Esophagus squamous epithelium (tissue), 5 donors: Measurements from ENCODE around the gene HMCN1. TPM values are rescaled to one million over a fixed set of nuclear protein-coding genes. Genes with fewer than 3 reads are reported as not detected.
A peak's percentile ranks its signal among the peaks of the same experiment; 100 is the strongest.

ENCODE experiments used
- DNase-seq: peaks from one replicate; lab custom pipeline; 2025; lab: John Stamatoyannopoulos, UW
- H3K27ac ChIP-seq, 4 donors: fragments of 200-600 bp; sonication (generic); one replicate each; pipeline ENCODE4 v1.5.1; 2016 to 2019; ENCODE audit warnings: mild to moderate bottlenecking in 1 of 4
- H3K27me3 ChIP-seq, 4 donors: fragments of 200-600 bp; sonication (generic); 1 replicate in 3 of 4; 2 replicates in 1 of 4; pipeline versions ENCODE4 v1.5.1 to v1.6.0; 2017 to 2021; ENCODE audit warnings: antibody characterized with exemption in 1 of 4
- H3K36me3 ChIP-seq, 3 donors: fragments of 200-600 bp; sonication (generic); one replicate each; pipeline ENCODE4 v1.5.1; 2016 to 2019
- H3K4me1 ChIP-seq, 3 donors: fragments of 200-600 bp; sonication (generic); one replicate each; pipeline ENCODE4 v1.5.1; 2017 to 2019
- H3K4me3 ChIP-seq, 4 donors: fragments of 200-600 bp; sonication (generic); 1 replicate in 3 of 4; 2 replicates in 1 of 4; pipeline ENCODE4 v1.5.1; 2016 to 2019; ENCODE audit warnings: mild to moderate bottlenecking in 2 of 4, moderate library complexity in 1 of 4
- H3K9me3 ChIP-seq, 3 donors: fragments of 200-600 bp; sonication (generic); one replicate each; pipeline ENCODE4 v1.5.1; 2016 to 2019
- POLR2A ChIP-seq, 4 donors: fragments of 450-650 bp; IDR thresholded peaks; one replicate each; pipeline ENCODE4 v1.6.1; 2017; ENCODE audit warnings: antibody characterized with exemption in 4 of 4, mild to moderate bottlenecking in 4 of 4, moderate library complexity in 3 of 4
- WGBS, 2 donors: methylation state at CpG; one replicate each; pipeline ENCODE4 v1.1.5; 2018; 5-methylcytosine and 5-hydroxymethylcytosine counted together
- intact Hi-C: fragments of 100-400 bp; cut with DNase I; formaldehyde crosslinking; loops from one replicate; pipeline ENCODE4 v1.15.0; 2022
- total RNA-seq, 4 donors: library from RNA; depleted of rRNA; stranded (reverse); fragments of >200 nt; gene quantifications; one replicate each; pipeline ENCODE4 v1.1.0, GENCODE V29; 2016
- TF ChIP-seq, protein P1 (sequence below), 6 experiments: fragments of 450-650 bp in 4 of 6; fragments of 200-600 bp in 2 of 6; sonication (generic) in 2 of 6; IDR thresholded peaks; one replicate each; pipeline ENCODE4 v1.5.1; 2016 to 2019; ENCODE audit warnings: antibody characterized with exemption in 6 of 6, mild to moderate bottlenecking in 4 of 6, moderate library complexity in 4 of 6
- donor health status: DM: yes; HTN: yes; CAD: no.

The HMCN1 gene
- total RNA-seq, 4 donors from 2014 or later = 0.49 to 6.7 (median 3.3) TPM

DNA sequence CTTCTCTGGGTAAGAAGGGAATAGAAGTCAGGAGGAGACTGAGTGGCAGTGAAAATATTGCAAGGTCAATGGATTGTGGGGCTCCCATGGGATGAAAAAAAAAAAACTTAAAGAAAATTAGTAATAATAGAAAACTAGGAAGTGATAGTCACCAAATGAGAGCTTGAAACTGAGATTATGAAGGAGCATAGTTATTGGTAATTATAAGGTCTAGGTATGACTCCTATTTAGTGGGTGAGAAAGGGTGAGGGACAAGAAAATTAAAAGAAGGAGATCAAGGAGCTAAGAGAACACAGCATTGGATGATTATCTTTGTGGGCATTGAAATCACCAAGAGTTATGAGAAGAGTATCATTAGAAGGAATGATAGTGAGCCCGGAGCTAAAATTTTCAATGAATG lies 339.5 kb downstream of the HMCN1 start:
- Histone ChIP-seq H3K36me3 (no peaks in the 10 kb centered on the region), H3K4me1 (no peaks in the 10 kb centered on the region), H3K27ac (no peak overlapping the region), H3K4me3 (no peak overlapping the region), H3K9me3 (no peaks in the 10 kb centered on the region), H3K27me3 (no peaks in the 10 kb centered on the region)
- intact Hi-C loops = no loop called here
- TF ChIP-seq, protein P1, sequence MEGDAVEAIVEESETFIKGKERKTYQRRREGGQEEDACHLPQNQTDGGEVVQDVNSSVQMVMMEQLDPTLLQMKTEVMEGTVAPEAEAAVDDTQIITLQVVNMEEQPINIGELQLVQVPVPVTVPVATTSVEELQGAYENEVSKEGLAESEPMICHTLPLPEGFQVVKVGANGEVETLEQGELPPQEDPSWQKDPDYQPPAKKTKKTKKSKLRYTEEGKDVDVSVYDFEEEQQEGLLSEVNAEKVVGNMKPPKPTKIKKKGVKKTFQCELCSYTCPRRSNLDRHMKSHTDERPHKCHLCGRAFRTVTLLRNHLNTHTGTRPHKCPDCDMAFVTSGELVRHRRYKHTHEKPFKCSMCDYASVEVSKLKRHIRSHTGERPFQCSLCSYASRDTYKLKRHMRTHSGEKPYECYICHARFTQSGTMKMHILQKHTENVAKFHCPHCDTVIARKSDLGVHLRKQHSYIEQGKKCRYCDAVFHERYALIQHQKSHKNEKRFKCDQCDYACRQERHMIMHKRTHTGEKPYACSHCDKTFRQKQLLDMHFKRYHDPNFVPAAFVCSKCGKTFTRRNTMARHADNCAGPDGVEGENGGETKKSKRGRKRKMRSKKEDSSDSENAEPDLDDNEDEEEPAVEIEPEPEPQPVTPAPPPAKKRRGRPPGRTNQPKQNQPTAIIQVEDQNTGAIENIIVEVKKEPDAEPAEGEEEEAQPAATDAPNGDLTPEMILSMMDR (IDR thresholded peaks at IDR 0.05) = no peak
- no peak for TF ChIP-seq POLR2A (IDR thresholded peaks at IDR 0.05)
- DNase-seq = no peak
- 48 to 96% methylated on average over 1 of the region's 1 CpG for WGBS, 2 donors

DNA sequence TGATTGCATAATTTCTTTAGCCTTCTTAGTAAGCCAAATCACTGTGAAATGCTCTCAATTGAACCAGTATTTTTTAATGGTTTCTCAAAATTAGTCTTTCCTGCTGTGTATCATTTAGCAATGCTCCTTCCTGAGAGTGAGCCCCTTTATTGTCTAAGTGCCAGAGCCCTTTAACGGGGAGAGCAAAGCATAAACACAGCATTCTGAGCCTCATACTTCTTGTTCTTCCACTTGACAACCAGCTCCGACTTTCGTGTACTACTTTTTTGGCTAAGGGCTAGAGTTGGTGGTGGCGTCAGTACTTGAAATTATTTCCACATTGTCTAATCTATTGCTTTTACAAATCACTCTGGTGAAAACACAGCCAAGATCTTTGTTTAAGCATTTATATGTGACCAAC lies 341.8 kb downstream of the HMCN1 start:
- intact Hi-C loops = no loop called here
- WGBS, 2 donors = 32 to 44% methylated on average over 4 of the region's 4 CpGs
- TF ChIP-seq POLR2A (IDR thresholded peaks at IDR 0.05) = no peak
- TF ChIP-seq, protein P1 (IDR thresholded peaks at IDR 0.05) = no peak
- Histone ChIP-seq H3K27me3 (no peaks in the 10 kb centered on the region), H3K9me3 (no peaks in the 10 kb centered on the region), H3K4me1 (peaks cover 0 to 9% (median 0%) of the 10 kb centered on the region in 3 donors), H3K4me3 (no peak overlapping the region), H3K36me3 (no peaks in the 10 kb centered on the region), H3K27ac (peak overlapping the region in 2 of 4 donors; percentile 2 to 40)
- DNase-seq = no peak

DNA sequence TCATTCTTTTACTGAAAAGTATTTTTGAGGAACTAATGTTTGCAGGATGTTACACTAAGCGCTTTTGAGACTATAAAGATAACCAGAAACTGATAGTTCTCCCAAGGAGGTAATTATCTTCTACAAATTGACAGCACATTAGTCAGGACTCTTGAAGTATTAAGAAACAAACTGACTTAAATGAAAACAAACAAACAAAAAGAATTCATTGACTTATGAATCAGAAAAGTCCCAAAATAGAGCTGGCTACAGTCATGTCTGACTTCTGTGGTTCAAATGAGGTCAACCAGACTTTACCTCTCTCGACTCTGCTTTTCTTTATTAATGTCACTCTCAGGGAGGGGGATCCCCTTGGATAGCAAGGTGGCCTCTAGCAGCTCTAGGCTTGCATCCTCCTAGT lies 344.1 kb downstream of the HMCN1 start:
- no peak for TF ChIP-seq POLR2A (IDR thresholded peaks at IDR 0.05)
- TF ChIP-seq, protein P1 (IDR thresholded peaks at IDR 0.05) = no peak
- intact Hi-C loops = no loop called here
- Histone ChIP-seq H3K9me3 (no peaks in the 10 kb centered on the region), H3K27me3 (no peaks in the 10 kb centered on the region), H3K27ac (no peak overlapping the region), H3K4me3 (no peak overlapping the region), H3K4me1 (peaks cover 0 to 20% (median 0%) of the 10 kb centered on the region in 3 donors), H3K36me3 (no peaks in the 10 kb centered on the region)
- no peak for DNase-seq
- WGBS, 2 donors = 74 to 76% methylated on average over 2 of the region's 2 CpGs

DNA sequence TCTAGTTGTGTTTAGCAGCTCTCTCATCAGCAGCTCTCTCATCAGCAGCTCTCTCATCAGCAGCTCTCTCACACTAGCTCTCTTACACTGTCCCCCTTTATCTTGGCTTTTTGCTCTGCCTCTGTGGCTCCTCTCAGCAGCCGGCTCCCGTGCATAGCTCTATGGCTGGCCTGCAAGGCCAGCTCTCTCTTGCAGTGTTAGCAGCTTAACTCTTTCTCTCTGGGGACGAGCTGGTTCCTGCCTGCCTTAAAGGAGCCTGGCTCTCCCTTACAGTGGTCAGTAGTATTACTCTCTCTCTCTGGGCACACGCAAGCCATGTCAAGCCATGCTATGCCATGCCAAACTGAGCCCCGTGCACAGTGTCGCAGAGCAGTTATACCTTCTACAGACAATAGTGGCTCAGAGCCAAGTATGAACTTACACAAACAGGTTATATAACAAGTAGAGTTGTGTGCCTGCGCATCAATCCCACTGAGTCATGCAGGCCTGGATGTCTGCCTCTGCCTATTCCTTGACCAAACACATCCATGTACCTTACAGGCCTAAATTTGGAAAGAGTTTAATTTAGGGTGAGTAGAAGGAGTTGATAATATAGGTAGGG lies 345.0 kb downstream of the HMCN1 start:
- TF ChIP-seq POLR2A (IDR thresholded peaks at IDR 0.05) = no peak
- TF ChIP-seq, protein P1 (IDR thresholded peaks at IDR 0.05) = no peak
- peaks cover 0 to 20% (median 0%) of the 10 kb centered on the region in 3 donors for H3K4me1 ChIP-seq
- no peak for DNase-seq
- H3K4me3 ChIP-seq = no peak overlapping the region
- 51 to 71% methylated on average over 7 of the region's 7 CpGs for WGBS, 2 donors
- H3K9me3 ChIP-seq = no peaks in the 10 kb centered on the region
- H3K27me3 ChIP-seq = no peaks in the 10 kb centered on the region
- intact Hi-C loops = no loop called here
- H3K27ac ChIP-seq = no peak overlapping the region
- no peaks in the 10 kb centered on the region for H3K36me3 ChIP-seq

DNA sequence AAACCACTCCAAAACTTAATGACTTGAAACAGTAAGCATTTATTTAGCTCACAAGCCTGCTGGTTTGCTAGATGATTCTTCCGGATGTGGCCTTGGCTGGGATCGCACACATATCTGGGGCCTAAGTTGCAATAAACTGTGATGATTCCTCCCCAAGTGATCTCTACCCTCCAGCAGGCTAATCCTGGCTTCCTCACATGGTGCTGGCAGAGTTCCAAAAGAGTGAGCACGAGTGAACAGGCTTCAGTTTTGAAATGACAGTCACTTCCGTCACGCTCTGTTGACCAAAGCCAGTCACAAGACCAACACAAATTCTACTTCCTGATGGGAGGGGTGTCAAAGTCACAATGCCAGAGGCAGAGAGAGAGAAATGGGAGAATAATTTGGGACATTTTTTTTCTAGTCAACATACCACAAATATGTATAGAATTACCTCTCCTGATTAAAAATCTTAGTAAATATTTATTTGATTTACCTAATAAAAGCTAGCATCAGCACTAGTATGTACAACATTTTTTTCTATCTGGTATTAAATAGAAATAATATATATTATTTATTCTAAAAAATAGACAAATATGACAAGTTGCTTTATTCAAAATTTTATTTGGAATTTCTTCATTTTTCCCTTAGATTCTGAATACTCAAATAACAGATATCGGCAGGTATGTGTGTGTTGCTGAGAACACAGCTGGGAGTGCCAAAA lies 348.2 kb downstream of the HMCN1 start:
- H3K9me3 ChIP-seq = no peaks in the 10 kb centered on the region
- peaks cover 0 to 20% (median 0%) of the 10 kb centered on the region in 3 donors for H3K4me1 ChIP-seq
- no peaks in the 10 kb centered on the region for H3K27me3 ChIP-seq
- no peaks in the 10 kb centered on the region for H3K36me3 ChIP-seq
- intact Hi-C loops = no loop called here
- 29 to 34% methylated on average over 6 of the region's 6 CpGs for WGBS, 2 donors
- no peak for TF ChIP-seq POLR2A (IDR thresholded peaks at IDR 0.05)
- TF ChIP-seq, protein P1 (IDR thresholded peaks at IDR 0.05) = no peak
- DNase-seq = no peak
- no peak overlapping the region for H3K27ac ChIP-seq
- no peak overlapping the region for H3K4me3 ChIP-seq
